PC-3 (cell line): Measurements from ENCODE around the gene TM4SF4. TPM values are rescaled to one million over a fixed set of nuclear protein-coding genes. Genes with fewer than 3 reads are reported as not detected.

Experiments
- ATAC-seq: fragments of 200-7000 bp; cut with Tn5 transposase; 2 replicates; pipeline ENCODE4 v1.9.1; 2020; ENCODE audit warnings: mild to moderate bottlenecking, moderate library complexity
- BruUV-seq: library from RNA; stranded (reverse); fragments of 400-500 nt; replicated peaks from 2 replicates; lab custom pipeline; 2021; lab: Mats Ljungman, UMichigan
- CTCF ChIA-PET: fragments of 300-600 bp; sonication (Branson Sonifier 250); formaldehyde crosslinking; loops from one replicate; lab custom pipeline; 2022; ENCODE audit warnings: antibody characterized with exemption; lab: Charles Lee
- POLR2A ChIA-PET: fragments of 300-600 bp; sonication (Branson Sonifier 250); formaldehyde crosslinking; loops from one replicate; lab custom pipeline; 2022; ENCODE audit warnings: antibody characterized with exemption; ENCODE audit not compliant: unreplicated experiment; lab: Charles Lee
- DNase-seq: peaks from one replicate; pipeline ENCODE4 v3.0.0-alpha.2; 2015
- H2AFZ ChIP-seq: fragments of 300-600 bp; sonication (generic); 2 replicates; pipeline ENCODE4 v1.6.0; 2016; ENCODE audit warnings: antibody characterized with exemption, low read length
- H3F3A ChIP-seq: fragments of 300-600 bp; sonication (generic); one replicate; pipeline ENCODE4 v1.6.0; 2017; ENCODE audit warnings: antibody characterized with exemption, low read length, control low read depth, mild to moderate bottlenecking; ENCODE audit not compliant: unreplicated experiment
- H3K27ac ChIP-seq: fragments of 300-600 bp; sonication (generic); 2 replicates; pipeline ENCODE4 v1.5.1; 2016; ENCODE audit warnings: mild to moderate bottlenecking, low read length
- H3K27me3 ChIP-seq: fragments of 300-600 bp; sonication (generic); 2 replicates; pipeline ENCODE4 v1.6.1; 2016; ENCODE audit warnings: low read length, mixed read lengths
- H3K36me3 ChIP-seq: fragments of 300-600 bp; sonication (generic); 2 replicates; pipeline ENCODE4 v1.6.1; 2016; ENCODE audit warnings: low read depth, mixed run types, low read length, mixed read lengths
- H3K4me1 ChIP-seq: fragments of 300-600 bp; sonication (generic); 2 replicates; pipeline ENCODE4 v1.5.1; 2016; ENCODE audit warnings: low read length; ENCODE audit not compliant: insufficient read depth
- H3K4me2 ChIP-seq: fragments of 300-600 bp; sonication (generic); 2 replicates; pipeline ENCODE4 v1.6.0; 2016; ENCODE audit warnings: low read length
- H3K4me3 ChIP-seq: fragments of 300-600 bp; sonication (generic); 2 replicates; pipeline ENCODE4 v1.5.1; 2016; ENCODE audit warnings: mild to moderate bottlenecking, low read length, mixed read lengths
- H3K79me2 ChIP-seq: fragments of 300-600 bp; sonication (generic); 2 replicates; pipeline ENCODE4 v1.6.1; 2017; ENCODE audit warnings: low read length, mixed read lengths
- H3K9ac ChIP-seq: fragments of 300-600 bp; sonication (generic); 2 replicates; pipeline ENCODE4 v1.6.0; 2016; ENCODE audit warnings: mild to moderate bottlenecking, low read length
- H3K9me2 ChIP-seq: fragments of 300-600 bp; sonication (generic); replicated peaks from 2 replicates; pipeline ENCODE4 v1.6.1; 2016; ENCODE audit warnings: mixed run types, low read length, mixed read lengths
- H3K9me3 ChIP-seq: fragments of 300-600 bp; sonication (generic); 2 replicates; pipeline ENCODE4 v1.6.1; 2016; ENCODE audit warnings: low read length, mixed read lengths
- H4K20me1 ChIP-seq: fragments of 300-600 bp; sonication (generic); 2 replicates; pipeline ENCODE4 v1.6.1; 2016; ENCODE audit warnings: low read length, mixed read lengths
- EZH2 ChIP-seq: fragments of 300-600 bp; sonication (generic); IDR thresholded peaks from one replicate; pipeline ENCODE4 v1.6.1; 2017; ENCODE audit warnings: antibody characterized with exemption, mild to moderate bottlenecking, low read length; ENCODE audit not compliant: unreplicated experiment
- EZH2phosphoT487 ChIP-seq: fragments of 300-600 bp; sonication (generic); IDR thresholded peaks from 2 replicates; pipeline ENCODE4 v1.6.1; 2018; ENCODE audit warnings: mild to moderate bottlenecking, antibody characterized with exemption, low read length, borderline replicate concordance
- intact Hi-C: fragments of 100-400 bp; cut with micrococcal nuclease; formaldehyde crosslinking; loops from 2 replicates; pipeline ENCODE4 v1.9.0; 2023
- total RNA-seq: library from RNA; depleted of rRNA; stranded (reverse); fragments of >200 nt; gene quantifications from 2 replicates; pipeline ENCODE4 v1.2.3, GENCODE V29; 2014
- TF ChIP-seq, protein P1 (sequence below): fragments of 300-600 bp; sonication (generic); conservative IDR thresholded peaks from 2 replicates; pipeline ENCODE4 v1.5.1; 2017; ENCODE audit warnings: antibody characterized with exemption, low read depth, mild to moderate bottlenecking, low read length

Gene TM4SF4
- total RNA-seq, 1 experiment from 2014 or later: 0.40 TPM

GRCh38 chr3:149428087-149428486 is 46.4 kb upstream of the TM4SF4 start:
- CTCF ChIA-PET: no interaction called here
- Histone ChIP-seq H2AFZ (no peak overlapping the region), H3K27me3 (no peaks in the 10 kb centered on the region), H3K4me3 (no peak overlapping the region), H3K9me3 (no peaks in the 10 kb centered on the region), H3K36me3 (no peaks in the 10 kb centered on the region), H3K27ac (no peak overlapping the region), H3F3A (no peaks in the 10 kb centered on the region), H3K4me1 (no peaks in the 10 kb centered on the region), H3K9me2 (no peaks in the 10 kb centered on the region), H4K20me1 (no peaks in the 10 kb centered on the region), H3K4me2 (no peak overlapping the region), H3K79me2 (no peaks in the 10 kb centered on the region), H3K9ac (no peak overlapping the region)
- TF ChIP-seq EZH2: no peak
- TF ChIP-seq EZH2phosphoT487: no peak
- TF ChIP-seq, protein P1, sequence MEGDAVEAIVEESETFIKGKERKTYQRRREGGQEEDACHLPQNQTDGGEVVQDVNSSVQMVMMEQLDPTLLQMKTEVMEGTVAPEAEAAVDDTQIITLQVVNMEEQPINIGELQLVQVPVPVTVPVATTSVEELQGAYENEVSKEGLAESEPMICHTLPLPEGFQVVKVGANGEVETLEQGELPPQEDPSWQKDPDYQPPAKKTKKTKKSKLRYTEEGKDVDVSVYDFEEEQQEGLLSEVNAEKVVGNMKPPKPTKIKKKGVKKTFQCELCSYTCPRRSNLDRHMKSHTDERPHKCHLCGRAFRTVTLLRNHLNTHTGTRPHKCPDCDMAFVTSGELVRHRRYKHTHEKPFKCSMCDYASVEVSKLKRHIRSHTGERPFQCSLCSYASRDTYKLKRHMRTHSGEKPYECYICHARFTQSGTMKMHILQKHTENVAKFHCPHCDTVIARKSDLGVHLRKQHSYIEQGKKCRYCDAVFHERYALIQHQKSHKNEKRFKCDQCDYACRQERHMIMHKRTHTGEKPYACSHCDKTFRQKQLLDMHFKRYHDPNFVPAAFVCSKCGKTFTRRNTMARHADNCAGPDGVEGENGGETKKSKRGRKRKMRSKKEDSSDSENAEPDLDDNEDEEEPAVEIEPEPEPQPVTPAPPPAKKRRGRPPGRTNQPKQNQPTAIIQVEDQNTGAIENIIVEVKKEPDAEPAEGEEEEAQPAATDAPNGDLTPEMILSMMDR: no peak
- POLR2A ChIA-PET: interaction anchor here (0.6 kb wide), 1 partner anchor 235 kb away, joined by 3 read pairs; no protein-coding TSS in a partner anchor
- no peak for DNase-seq
- BruUV-seq: no TSS peak
- intact Hi-C loops: no loop called here
- no peak for ATAC-seq

GRCh38 chr3:149430216-149430615 is 44.3 kb upstream of the TM4SF4 start:
- CTCF ChIA-PET: no interaction called here
- Histone ChIP-seq H3K79me2 (no peaks in the 10 kb centered on the region), H3K9me3 (no peaks in the 10 kb centered on the region), H3K9ac (no peak overlapping the region), H3K4me2 (no peak overlapping the region), H4K20me1 (no peaks in the 10 kb centered on the region), H3K4me3 (no peak overlapping the region), H3K27me3 (no peaks in the 10 kb centered on the region), H3K9me2 (no peaks in the 10 kb centered on the region), H3F3A (no peaks in the 10 kb centered on the region), H2AFZ (no peak overlapping the region), H3K27ac (no peak overlapping the region), H3K36me3 (no peaks in the 10 kb centered on the region), H3K4me1 (no peaks in the 10 kb centered on the region)
- TF ChIP-seq EZH2phosphoT487 (no peak), EZH2 (no peak)
- TF ChIP-seq, protein P1: no peak
- POLR2A ChIA-PET: no interaction called here
- DNase-seq (no peak), ATAC-seq (no peak)
- intact Hi-C loops: no loop called here
- no TSS peak for BruUV-seq

DNA sequence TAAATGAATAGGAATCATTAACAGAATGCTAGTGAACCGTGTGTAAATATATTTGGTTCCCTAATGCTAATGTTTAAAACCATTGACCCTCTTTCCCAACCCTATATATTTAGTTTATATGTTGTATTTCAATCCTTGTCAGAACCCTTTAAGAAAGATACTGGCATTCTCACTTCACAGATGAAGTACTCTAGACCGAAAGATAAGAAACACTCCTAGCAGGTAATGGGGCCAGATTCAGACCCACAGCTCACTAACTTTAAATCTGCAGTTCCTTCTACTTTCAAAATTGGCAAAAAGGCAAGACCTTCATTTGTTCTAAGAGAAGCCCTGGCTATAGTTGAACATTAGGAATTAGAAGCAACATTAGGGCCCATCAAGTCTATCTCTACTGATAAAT is 42.3 kb upstream of the TM4SF4 start:
- ChIA-PET POLR2A (no interaction called here), CTCF (no interaction called here)
- intact Hi-C loops: no loop called here
- Histone ChIP-seq H3K4me2 (no peak overlapping the region), H3K9me2 (no peaks in the 10 kb centered on the region), H3K27me3 (no peaks in the 10 kb centered on the region), H3K4me1 (no peaks in the 10 kb centered on the region), H3K4me3 (no peak overlapping the region), H3K9me3 (no peaks in the 10 kb centered on the region), H2AFZ (no peak overlapping the region), H3K79me2 (no peaks in the 10 kb centered on the region), H4K20me1 (no peaks in the 10 kb centered on the region), H3K9ac (no peak overlapping the region), H3K36me3 (no peaks in the 10 kb centered on the region), H3F3A (no peaks in the 10 kb centered on the region), H3K27ac (no peak overlapping the region)
- DNase-seq (no peak), ATAC-seq (no peak)
- no TSS peak for BruUV-seq
- TF ChIP-seq EZH2: no peak
- TF ChIP-seq, protein P1: no peak
- no peak for TF ChIP-seq EZH2phosphoT487
